Heart left ventricle (tissue), 13 donors: ENCODE results near the gene KRTAP9-7.

Source experiments
- POLR2A ChIP-seq, 2 donors: fragments of 450-650 bp; IDR thresholded peaks; one replicate each; pipeline ENCODE4 v1.6.1; 2017; ENCODE audit warnings: antibody characterized with exemption in 2 of 2, mild to moderate bottlenecking in 2 of 2, moderate library complexity in 2 of 2
- TF ChIP-seq, protein P1 (sequence below), 12 donors: fragments of 200-600 bp; sonication (generic) in 4 of 12; IDR thresholded peaks; one replicate each; pipeline versions ENCODE4 v1.5.0 to v1.8.0; 2018 to 2022; ENCODE audit warnings: antibody characterized with exemption in 12 of 12, mild to moderate bottlenecking in 5 of 12
- donor health status: ischemic (EF 13 %, LVEDD 7.1; RV severe dilation, severe dysfunction).
- donor health status: DM: no; HTN: yes; CAD: no.
- donor health status: DM: no; HTN: no; CAD: no.
- donor health status: ischemic (EF 25% LVEDD 6.9; RV normal size, moderate dysfunction).
- donor health status: ischemic (EF 25% LVEDD 5.7; RV mildly dilated, moderate dysfunction).
- donor health status: ischemic (EF 35%, LVEDD 5.7; RV mildly dilated, moderate dysfunction).
- donor health status: nonischemic (EF 11% LVEDD 7.7; RV severe dilation, severe dysfunction).
- donor health status: DM: yes; HTN: yes; CAD: no.
- donor health status: PGD.
- donor health status: ischemic (EF 29% LVEDD 5.4; RV normal size, mild dysfunction).
- donor health status: nonischemic (EF 23%, LVEDD 6.1; RV moderate dilation, normal function).

GRCh38 chr17:41308918-41309359 lies 33.4 kb downstream of the KRTAP9-7 start, which contains the start of gene KRTAP16-1:
- TF ChIP-seq, protein P1, sequence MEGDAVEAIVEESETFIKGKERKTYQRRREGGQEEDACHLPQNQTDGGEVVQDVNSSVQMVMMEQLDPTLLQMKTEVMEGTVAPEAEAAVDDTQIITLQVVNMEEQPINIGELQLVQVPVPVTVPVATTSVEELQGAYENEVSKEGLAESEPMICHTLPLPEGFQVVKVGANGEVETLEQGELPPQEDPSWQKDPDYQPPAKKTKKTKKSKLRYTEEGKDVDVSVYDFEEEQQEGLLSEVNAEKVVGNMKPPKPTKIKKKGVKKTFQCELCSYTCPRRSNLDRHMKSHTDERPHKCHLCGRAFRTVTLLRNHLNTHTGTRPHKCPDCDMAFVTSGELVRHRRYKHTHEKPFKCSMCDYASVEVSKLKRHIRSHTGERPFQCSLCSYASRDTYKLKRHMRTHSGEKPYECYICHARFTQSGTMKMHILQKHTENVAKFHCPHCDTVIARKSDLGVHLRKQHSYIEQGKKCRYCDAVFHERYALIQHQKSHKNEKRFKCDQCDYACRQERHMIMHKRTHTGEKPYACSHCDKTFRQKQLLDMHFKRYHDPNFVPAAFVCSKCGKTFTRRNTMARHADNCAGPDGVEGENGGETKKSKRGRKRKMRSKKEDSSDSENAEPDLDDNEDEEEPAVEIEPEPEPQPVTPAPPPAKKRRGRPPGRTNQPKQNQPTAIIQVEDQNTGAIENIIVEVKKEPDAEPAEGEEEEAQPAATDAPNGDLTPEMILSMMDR (IDR thresholded peaks at IDR 0.05) = no peak
- TF ChIP-seq POLR2A (IDR thresholded peaks at IDR 0.05) = no peak
